Subcutaneous adipose tissue (tissue), 4 donors: ENCODE results near the gene DCXR. TPM values are rescaled to one million over a fixed set of nuclear protein-coding genes. Genes with fewer than 3 reads are reported as not detected.

Experiments used
- CTCF ChIP-seq: fragments of 450-650 bp; IDR thresholded peaks from one replicate; pipeline ENCODE4 v1.5.1; 2016; ENCODE audit warnings: low read depth, mild to moderate bottlenecking, control low read depth, antibody characterized with exemption, moderate library complexity
- total RNA-seq, 4 donors: library from RNA; depleted of rRNA; stranded (reverse); fragments of >200 nt; gene quantifications; one replicate each; pipeline ENCODE4 v1.1.0, GENCODE V29; 2016

DCXR gene
- total RNA-seq, 4 donors from 2014 or later = 157 to 383 (median 255) TPM

GRCh38 chr17:82052638-82053059, 15.2 kb upstream of the DCXR start:
- no peak for TF ChIP-seq CTCF

- TF ChIP-seq CTCF = no peak
Measured at GRCh38 chr17:82051776-82052637, 14.5 kb upstream of the DCXR start, which contains the start of the genes GPS1 and RFNG. Gene GPS1, plus strand, starts transcription at chr17:82051898. Its CDS starts 34 bp downstream, at chr17:82051932. Gene RFNG, minus strand, starts transcription at chr17:82051811. Its CDS starts 45 bp downstream, at chr17:82051766.

GRCh38 chr17:82050761-82051641, 13.5 kb upstream of the DCXR start:
- TF ChIP-seq CTCF = no peak

- no peak for TF ChIP-seq CTCF
Measured at GRCh38 chr17:82050152-82050760, 12.8 kb upstream of the DCXR start.

GRCh38 chr17:82049521-82049971, 12.0 kb upstream of the DCXR start:
- no peak for TF ChIP-seq CTCF

GRCh38 chr17:82049106-82049505, 11.6 kb upstream of the DCXR start:
- TF ChIP-seq CTCF = no peak

- no peak for TF ChIP-seq CTCF
Measured at GRCh38 chr17:82048571-82048971, 11.1 kb upstream of the DCXR start.
